NT2/D1 (cell line): ENCODE data around the gene MRPS10.

ENCODE experiments used
- SUZ12 ChIP-seq: IDR thresholded peaks from 2 replicates; pipeline ENCODE4 v1.6.1; 2011; ENCODE audit not compliant: insufficient read length, insufficient read depth; ENCODE audit errors: extremely low read depth
- YY1 ChIP-seq: IDR thresholded peaks from 2 replicates; pipeline ENCODE4 v1.6.1; 2011; ENCODE audit not compliant: insufficient read length, insufficient read depth
- ZNF274 ChIP-seq: IDR thresholded peaks from 2 replicates; pipeline ENCODE4 v1.6.1; 2011; ENCODE audit warnings: mild to moderate bottlenecking, low read depth, low read length

DNA sequence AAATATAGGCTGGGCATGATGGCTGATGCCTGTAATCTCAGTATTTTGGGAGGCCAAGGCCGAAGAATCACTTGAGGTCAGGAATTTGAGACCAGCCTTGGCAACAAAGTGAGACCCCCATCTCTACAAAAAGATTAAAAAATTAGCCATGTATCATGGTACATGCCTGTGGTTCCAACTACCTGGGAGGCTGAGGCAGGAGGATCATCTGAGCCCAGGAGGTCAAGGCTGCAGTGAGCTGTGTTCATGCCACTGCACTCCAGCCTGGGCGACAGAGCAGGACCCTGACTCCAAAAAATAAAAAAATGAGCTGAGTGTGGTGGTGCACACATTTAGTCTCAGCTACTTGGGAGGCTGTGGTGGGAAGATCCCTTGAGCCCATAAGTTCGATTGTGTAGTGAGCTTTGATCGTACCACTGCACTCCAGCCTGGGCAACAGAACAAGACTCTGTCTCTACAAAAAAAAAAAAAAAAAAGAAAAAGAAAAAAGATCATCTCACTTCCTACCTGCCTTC, 12.8 kb downstream of the MRPS10 start:
- no peak for TF ChIP-seq ZNF274
- no peak for TF ChIP-seq SUZ12
- no peak for TF ChIP-seq YY1
